Measurements from ENCODE around the gene LSM7.
A peak's percentile ranks its signal among the peaks of the same experiment; 100 is the strongest.

GRCh38 chr19:2274931-2275535 is 53.4 kb downstream of the LSM7 start:
- TF ChIP-seq POLR2AphosphoS5 (IDR thresholded peaks at IDR 0.05; ENCODE audit: low read depth) (no peak), CREB1 (CRISPR knock-in tag; IDR thresholded peaks at IDR 0.05; ENCODE audit: low read depth) (no peak), CTCF (conservative IDR thresholded peaks at IDR 0.05; ENCODE audit: low read depth in 2 of 2) (peak; percentile 62 to 91), EZH2 (IDR thresholded peaks at IDR 0.05; ENCODE audit: low read depth, unreplicated experiment) (no peak), STAT1 (IDR thresholded peaks at IDR 0.05; ENCODE audit: unreplicated experiment) (no peak), JUNB (IDR thresholded peaks at IDR 0.05; ENCODE audit: unreplicated experiment) (no peak), ETS1 (IDR thresholded peaks at IDR 0.05) (no peak), EZH2phosphoT487 (IDR thresholded peaks at IDR 0.05; ENCODE audit: unreplicated experiment) (no peak), NANOG (IDR thresholded peaks at IDR 0.05; ENCODE audit: borderline replicate concordance) (no peak), REST (IDR thresholded peaks at IDR 0.05; ENCODE audit: unreplicated experiment) (peak; percentile 42), ZNF331 (CRISPR knock-in tag; IDR thresholded peaks at IDR 0.05; ENCODE audit: low read depth) (no peak), ZNF462 (CRISPR knock-in tag; IDR thresholded peaks at IDR 0.05) (no peak), ZNF114 (CRISPR knock-in tag; IDR thresholded peaks at IDR 0.05) (no peak)

Data from GM23338 (cell line).